ENCODE data around the gene ARTN. TPM values are rescaled to one million over a fixed set of nuclear protein-coding genes. Genes with fewer than 3 reads are reported as not detected.

ARTN gene
- total and polyA plus RNA-seq, 2 experiments from 2014 or later, result 6.7 to 35.7 TPM

- H3K27me3 ChIP-seq (ENCODE audit: insufficient read depth), result no peaks in the 10 kb centered on the region
- Mint-ChIP-seq H3K9me3 (no peaks in the 10 kb centered on the region), H3K27me3 (ENCODE audit: insufficient read depth, low read depth, poor library complexity) (peaks cover 7% of the 10 kb centered on the region), H3K4me1 (peaks cover 4% of the 10 kb centered on the region; the same call in 2 of the 3 replicates), H3K27ac (no peak overlapping the region), H3K4me3 (no peak overlapping the region), H3K36me3 (ENCODE audit: low read depth) (peaks cover 4% of the 10 kb centered on the region; the same call in 1 of the 3 replicates)
- no peak overlapping the region for H3K4me2 ChIP-seq
- H3K36me3 ChIP-seq (ENCODE audit: insufficient read depth), result no peaks in the 10 kb centered on the region
- no peak overlapping the region for H3K4me3 ChIP-seq
- H3K79me2 ChIP-seq (replicated peaks; ENCODE audit: insufficient read depth), result no peaks in the 10 kb centered on the region
- no peak for TF ChIP-seq JUNB (IDR thresholded peaks at IDR 0.05; ENCODE audit: unreplicated experiment)
- TF ChIP-seq POLR2AphosphoS5 (IDR thresholded peaks at IDR 0.05; ENCODE audit: low read depth), result no peak
- TF ChIP-seq EZH2 (IDR thresholded peaks at IDR 0.05; ENCODE audit: low read depth, unreplicated experiment), result no peak
- no peak for TF ChIP-seq ZNF462 (CRISPR knock-in tag; IDR thresholded peaks at IDR 0.05)
- TF ChIP-seq REST (IDR thresholded peaks at IDR 0.05; ENCODE audit: unreplicated experiment), result no peak
- TF ChIP-seq CREB1 (CRISPR knock-in tag; IDR thresholded peaks at IDR 0.05; ENCODE audit: low read depth), result no peak
- TF ChIP-seq EZH2phosphoT487 (IDR thresholded peaks at IDR 0.05; ENCODE audit: unreplicated experiment), result no peak
- no peak for TF ChIP-seq CTCF (conservative IDR thresholded peaks at IDR 0.05; ENCODE audit: low read depth in 2 of 2)
- TF ChIP-seq ZNF114 (CRISPR knock-in tag; IDR thresholded peaks at IDR 0.05), result no peak
- TF ChIP-seq ETS1 (IDR thresholded peaks at IDR 0.05), result no peak
- no peak for TF ChIP-seq NANOG (IDR thresholded peaks at IDR 0.05; ENCODE audit: borderline replicate concordance)
- TF ChIP-seq STAT1 (IDR thresholded peaks at IDR 0.05; ENCODE audit: unreplicated experiment), result no peak
- no peak for TF ChIP-seq ZNF331 (CRISPR knock-in tag; IDR thresholded peaks at IDR 0.05; ENCODE audit: low read depth)
- H3K27ac ChIP-seq (ENCODE audit: low read depth), result no peak overlapping the region
- H4K20me1 ChIP-seq (replicated peaks; ENCODE audit: insufficient read depth), result no peaks in the 10 kb centered on the region
- no peaks in the 10 kb centered on the region; the same call in 1 of the 2 replicates for H3K4me1 ChIP-seq (ENCODE audit: insufficient read depth)
- DNase-seq (ENCODE audit: low spot score) (no peak), ATAC-seq (peak; percentile 27)
- no peak overlapping the region for H2AFZ ChIP-seq
- peaks cover 5% of the 10 kb centered on the region; the same call in 1 of the 2 replicates for H3K9me2 ChIP-seq (ENCODE audit: insufficient read depth)
- H3F3A ChIP-seq (replicated peaks; ENCODE audit: low read depth), result no peaks in the 10 kb centered on the region
Measured at GRCh38 chr1:43919906-43920305, 13.7 kb upstream of the ARTN start.

All from GM23338 (cell line).